Ammon's horn (tissue), 1 donor: Measurements from ENCODE around the gene B3GAT2.

Experiments used
- DNase-seq: peaks from one replicate; pipeline ENCODE4 v3.0.0-alpha.2; 2016; ENCODE audit warnings: low spot score

The B3GAT2 gene

GRCh38 chr6:70900047-70900446 lies 56.8 kb downstream of the B3GAT2 start:
- no peak for DNase-seq

DNA sequence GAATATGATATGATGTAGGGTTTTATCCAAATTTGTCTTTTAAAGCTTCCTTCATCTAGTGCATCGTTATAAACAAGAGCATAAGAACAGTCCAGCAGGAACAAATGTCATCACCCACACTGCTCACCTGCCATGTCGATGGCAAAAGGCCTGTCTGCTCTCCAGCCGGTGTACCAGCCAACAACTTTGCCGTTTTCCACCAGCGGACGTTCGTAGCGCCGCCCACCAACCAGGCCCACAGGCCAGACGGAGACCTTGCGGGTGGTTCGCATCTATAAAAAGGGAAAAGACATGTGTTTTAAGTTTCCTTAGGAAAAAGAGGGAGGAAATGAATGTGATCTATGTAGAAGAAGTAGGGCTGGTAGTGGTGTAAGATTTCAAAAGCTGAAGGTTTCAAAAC lies 62.9 kb downstream of the B3GAT2 start:
- DNase-seq = no peak

- no peak for DNase-seq
These were observed 67.6 kb downstream of the B3GAT2 start for GRCh38 chr6:70889270-70889669.

GRCh38 chr6:70886661-70887060 lies 70.2 kb downstream of the B3GAT2 start:
- no peak for DNase-seq

- DNase-seq = no peak
These were observed 70.8 kb downstream of the B3GAT2 start for GRCh38 chr6:70886071-70886470.

DNA sequence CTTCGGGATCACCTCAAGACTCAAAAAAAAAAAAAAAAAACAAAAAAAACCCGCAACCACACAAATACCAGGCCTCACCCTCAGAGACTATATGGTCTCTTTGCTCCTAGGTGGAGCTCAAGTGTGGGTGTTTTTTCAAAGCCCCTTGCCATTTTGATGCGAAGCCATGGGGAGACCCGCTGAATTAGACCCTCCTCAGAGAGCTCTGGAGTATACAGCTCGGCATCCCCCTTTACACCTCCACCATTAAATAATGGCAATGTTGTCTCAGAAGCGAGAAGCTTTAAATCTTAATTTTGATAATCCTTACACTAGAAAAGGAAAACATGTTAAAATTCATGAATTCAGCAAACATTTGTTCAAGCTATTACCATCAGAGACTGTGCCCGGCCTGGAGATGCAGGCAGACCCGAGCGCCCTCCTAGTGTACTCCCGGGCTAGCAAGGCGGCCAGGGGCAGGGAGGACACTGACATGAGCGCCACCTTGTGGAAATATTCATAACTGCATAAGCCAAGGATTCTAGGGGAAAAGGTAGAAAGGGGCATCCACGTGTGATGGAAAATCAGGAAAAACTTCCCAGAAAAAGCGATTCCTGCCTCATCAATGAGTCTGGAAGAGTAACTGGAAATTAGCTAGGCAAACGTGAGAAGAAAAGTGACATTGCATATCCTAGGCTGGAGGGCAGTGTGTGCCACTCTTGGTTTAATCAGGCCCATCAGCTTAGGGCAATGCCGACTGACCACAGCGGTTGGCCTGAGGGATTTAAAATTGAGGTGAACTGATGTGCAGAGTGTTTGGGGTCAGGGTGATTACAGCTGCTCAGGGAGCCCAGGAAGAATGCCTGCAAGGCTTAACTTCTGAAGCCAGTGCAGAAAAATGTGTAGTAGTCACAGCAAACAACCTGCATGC lies 72.5 kb downstream of the B3GAT2 start:
- peak; percentile 79 for DNase-seq

- no peak for DNase-seq
These were observed 77.4 kb downstream of the B3GAT2 start for GRCh38 chr6:70879496-70879895.

GRCh38 chr6:70874181-70874913 lies 82.5 kb downstream of the B3GAT2 start:
- no peak for DNase-seq

DNA sequence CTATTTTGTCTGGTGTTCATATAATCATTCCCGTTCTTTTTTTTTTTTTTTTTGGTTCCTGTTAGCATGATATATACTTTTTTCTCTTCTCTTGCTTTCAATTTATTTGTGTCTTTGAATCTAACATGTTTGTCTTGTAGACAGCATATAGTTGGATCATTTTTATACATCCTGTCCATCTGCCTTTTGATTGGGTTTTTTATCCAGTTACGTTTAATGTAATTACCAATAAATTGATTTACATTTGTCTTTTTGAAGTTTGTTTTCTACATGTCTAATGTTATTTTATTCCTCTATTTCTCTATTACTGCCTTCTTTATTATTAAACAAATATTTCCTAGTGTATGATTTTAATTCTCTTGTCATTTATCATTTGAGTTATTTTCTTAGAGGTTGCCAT lies 84.4 kb downstream of the B3GAT2 start:
- DNase-seq = no peak

DNA sequence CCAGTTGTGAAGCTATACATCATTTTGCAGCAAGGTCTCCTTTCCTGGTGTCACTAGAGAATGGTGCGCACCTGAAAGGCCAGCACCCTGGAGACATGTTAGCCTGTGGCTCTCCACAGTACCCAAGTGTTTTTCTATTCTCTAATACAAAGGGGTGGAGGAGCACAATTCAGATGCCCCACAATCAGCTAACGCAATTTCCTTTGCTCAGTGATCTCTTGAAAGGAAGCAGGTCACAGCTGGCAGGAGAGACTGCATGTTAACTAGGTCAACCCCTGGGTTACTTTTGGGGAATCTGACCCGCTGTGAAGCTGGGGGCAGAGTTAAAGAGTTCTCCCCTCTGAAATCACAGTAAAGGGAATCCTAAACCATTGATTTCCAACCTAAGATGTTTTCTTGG lies 92.5 kb downstream of the B3GAT2 start:
- no peak for DNase-seq

GRCh38 chr6:70863343-70863742 lies 93.5 kb downstream of the B3GAT2 start:
- no peak for DNase-seq

DNA sequence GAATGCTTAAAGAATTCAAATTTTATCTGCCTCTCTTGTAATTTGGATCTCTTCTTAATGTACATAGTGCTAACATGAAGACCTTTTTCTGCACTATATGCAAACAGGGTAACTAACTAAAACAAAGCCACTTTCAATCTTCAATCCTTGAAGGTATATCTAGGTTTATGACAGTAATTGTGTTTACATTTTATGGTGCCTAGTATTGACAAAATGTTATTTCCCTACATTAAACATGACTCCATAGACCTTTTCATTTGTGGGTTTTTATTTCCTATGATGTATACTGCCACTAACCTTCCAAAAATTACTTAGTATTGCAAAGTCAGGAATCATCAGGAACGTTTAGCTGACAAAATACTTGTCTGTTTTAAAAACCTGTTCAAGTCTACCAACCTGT lies 95.9 kb downstream of the B3GAT2 start:
- DNase-seq = no peak

GRCh38 chr6:70860045-70860444 lies 96.8 kb downstream of the B3GAT2 start:
- no peak for DNase-seq

DNA sequence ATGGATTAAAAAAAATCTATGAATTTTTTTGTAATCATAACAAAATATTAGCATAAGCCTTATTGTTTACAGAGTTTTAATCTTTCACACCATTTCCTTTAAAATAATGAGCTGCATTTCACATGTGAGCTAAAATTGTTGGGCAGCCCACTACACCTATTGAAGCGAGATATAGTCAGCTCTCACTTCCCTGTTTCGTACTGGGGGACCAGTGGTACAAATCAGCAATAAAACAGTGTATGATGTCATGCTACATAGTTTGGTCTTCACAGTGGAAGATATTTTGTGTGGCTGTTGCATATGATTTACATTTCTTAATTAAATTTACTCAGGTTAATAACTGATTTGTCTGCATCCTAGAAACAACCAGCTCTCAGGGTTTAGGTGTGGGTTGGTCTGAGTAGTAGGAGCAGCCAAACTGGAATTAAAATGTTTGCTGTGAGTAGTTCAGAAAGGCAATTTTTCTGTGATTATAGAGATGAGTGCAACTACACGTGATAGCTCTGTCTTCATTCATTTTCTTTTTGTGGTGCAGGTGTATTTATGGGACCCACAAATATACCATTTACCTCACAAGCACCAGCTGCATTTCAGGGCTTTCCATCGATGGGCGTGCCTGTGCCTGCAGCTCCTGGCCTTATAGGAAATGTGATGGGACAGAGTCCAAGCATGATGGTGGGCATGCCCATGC lies 99.3 kb downstream of the B3GAT2 start:
- no peak for DNase-seq

- no peak for DNase-seq
These were observed 104.1 kb downstream of the B3GAT2 start for GRCh38 chr6:70852667-70853246.

- DNase-seq = no peak
These were observed 107.4 kb downstream of the B3GAT2 start for GRCh38 chr6:70849348-70850069.

DNA sequence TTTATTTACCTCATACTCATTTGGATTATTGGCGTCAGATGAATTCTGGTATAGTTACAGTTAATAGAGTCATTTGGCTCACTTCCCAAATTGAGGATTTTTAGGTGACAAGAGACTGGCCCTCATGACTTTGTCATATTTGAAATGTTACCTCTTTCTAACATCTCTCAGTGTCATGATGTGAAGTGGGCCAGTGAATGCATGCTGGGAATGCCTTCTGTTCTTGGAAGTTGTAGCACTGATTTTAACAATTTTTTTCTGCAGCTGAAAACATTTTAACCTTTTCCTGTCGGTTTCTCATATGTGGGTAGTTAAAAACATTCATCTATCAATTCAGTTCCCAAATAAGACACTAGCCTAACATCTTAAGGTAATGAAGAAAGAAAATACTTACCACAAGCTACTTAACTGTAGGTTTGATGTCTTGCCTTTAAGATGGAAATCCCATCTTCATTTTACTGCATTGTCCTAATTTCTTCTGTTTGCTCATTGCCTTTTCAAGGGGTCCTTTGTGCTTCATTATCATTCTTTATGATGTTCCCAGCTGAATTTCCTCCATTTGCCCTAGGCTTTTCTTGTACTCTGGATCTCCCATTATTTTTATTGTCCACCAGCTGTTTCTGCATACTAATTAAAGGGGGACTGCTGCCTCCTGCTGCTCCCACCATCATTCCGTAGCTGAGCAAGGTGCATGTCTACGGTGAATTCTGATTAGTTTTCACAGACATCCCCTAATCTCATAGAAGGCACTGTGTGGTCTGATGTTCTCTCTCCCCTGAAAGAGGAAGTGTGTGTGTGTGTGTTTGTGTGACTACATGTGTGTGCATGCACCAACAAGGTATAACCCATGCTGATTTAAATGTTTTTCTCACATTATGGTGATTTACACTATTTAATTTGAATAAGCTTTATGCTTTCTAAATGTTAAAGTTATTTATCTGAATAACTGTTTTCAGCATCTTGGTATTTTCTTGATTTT lies 109.5 kb downstream of the B3GAT2 start:
- no peak for DNase-seq

DNA sequence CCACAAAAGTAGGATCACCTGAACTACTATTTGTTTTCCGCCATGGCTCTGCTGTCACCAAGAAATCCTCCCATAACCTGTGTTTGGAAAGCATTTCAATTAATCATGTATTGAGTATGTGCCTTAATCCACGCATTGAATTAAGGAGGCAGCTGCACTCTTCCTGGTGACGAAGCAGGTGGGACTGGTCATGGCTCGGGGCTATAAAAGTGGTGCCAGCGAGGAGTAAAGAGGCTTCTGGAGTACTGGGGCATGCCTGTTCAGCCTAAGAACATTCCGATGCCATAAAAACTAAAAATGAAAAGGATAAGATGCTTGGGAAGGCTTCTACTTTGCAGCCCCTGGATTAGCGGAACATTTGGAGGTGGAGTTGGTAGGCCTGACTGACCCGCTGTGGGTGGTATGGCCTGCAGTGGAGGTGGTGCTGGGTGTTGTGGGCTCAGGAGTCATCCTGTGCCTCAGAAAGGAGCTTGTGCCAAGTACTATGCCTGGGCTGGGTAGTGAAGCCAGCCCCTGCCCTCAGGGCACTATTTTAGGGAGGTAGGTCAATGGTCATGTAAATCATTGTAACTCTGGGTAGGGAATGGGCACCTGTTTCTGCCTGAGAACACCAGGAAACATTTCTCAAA lies 110.5 kb downstream of the B3GAT2 start:
- no peak for DNase-seq

DNA sequence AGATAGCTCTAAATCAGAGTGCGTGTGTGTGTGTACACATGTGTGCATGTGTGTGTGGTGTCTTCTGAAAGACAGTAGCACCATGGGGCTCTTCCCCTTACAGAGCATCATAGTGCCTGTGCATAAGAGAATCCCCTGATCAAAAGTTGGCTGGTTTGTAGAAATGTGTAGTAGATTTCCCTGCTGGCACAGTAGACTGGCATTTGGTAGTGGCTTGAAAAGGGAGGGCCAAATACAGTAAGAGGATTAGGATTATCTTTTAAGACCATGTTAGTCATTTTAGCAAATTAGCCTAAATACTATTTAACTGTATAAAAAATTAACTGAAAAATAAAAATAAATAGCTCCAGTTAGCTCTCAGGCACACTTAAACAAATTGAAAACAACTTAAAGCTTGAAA lies 112.6 kb downstream of the B3GAT2 start:
- no peak for DNase-seq

DNA sequence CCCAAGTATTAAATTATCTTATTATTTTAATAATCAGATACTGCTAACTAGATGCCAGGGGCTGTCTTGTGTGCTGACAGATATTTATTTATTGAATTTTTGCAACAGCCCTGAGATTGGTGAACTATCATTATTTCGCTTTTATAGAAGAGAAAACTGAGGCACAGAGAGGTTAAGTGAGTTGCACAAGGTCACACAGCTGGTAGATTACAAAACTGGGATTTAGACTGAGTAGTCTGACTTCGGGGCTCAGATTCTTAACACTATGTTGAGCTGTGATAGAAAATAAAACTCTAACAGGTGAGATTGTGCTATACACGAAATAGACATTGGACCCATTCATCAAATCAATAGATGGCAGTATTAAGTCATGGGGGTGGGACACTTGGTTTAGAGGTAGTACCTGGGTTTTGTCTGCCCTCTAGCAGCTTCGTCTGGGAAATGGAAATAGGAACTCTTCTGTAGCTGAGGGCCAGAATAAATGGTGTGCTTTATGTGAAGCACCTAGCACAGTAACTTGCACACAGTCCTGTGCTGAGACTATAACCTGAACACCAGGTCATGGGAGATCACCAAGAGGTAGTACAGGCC lies 113.4 kb downstream of the B3GAT2 start:
- no peak for DNase-seq
